Neural progenitor cell (in vitro differentiated cells): ENCODE results near the gene JPH3.

Experiments
- CTCF ChIP-seq: fragments of 200-600 bp; sonication (generic); IDR thresholded peaks from 2 replicates; pipeline ENCODE4 v1.5.1; 2017; ENCODE audit warnings: antibody characterized with exemption, mild to moderate bottlenecking
- EZH2 ChIP-seq: fragments of 200-600 bp; sonication (generic); IDR thresholded peaks from 2 replicates; pipeline ENCODE4 v1.6.1; 2017; ENCODE audit warnings: antibody characterized with exemption, mild to moderate bottlenecking, moderate library complexity
- EZH2phosphoT487 ChIP-seq: fragments of 200-600 bp; sonication (generic); IDR thresholded peaks from 2 replicates; pipeline ENCODE4 v1.6.1; 2017; ENCODE audit warnings: antibody characterized with exemption

- TF ChIP-seq CTCF: peak; percentile 51
- no peak for TF ChIP-seq EZH2
- TF ChIP-seq EZH2phosphoT487: no peak
Measured at GRCh38 chr16:87570938-87571867, 31.1 kb upstream of the JPH3 start.
